ENCODE measurements around the gene COA8.

COA8 gene

DNA sequence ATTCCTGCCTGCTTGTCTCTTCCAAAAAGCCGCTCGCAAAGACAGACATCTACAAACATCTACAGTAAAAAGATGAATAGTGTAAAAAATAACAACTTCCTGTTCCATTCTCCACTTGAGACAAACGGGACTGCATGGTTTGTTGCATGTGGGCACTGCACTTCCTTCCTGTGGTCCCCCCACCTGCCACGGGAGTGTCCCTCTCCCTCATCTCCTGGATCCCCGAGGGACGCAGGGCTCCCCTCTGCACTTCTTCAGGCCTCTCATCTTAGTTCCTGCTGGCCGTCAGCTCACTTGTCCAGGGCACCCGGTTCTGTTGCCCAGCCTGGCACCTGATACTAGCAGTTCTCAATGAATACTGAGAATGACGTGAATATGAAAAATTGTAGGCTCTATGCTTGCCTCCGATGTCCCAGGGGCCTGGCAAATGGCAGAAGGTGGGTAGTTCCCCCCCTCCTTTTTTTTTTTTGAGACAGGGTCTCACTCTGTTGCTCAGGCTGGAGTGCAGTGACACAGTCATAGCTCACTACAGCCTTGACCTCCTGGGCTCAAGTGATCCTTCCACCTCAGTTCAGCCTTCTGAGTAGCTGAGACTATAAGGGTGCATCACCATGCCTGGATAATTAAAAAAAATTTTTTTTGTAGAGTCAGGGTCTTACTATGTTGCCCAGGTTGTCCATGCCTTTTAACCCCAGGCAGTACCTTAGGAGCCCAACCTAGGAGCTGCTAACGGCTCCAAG, 62.8 kb downstream of the COA8 start:
- DNase-seq = no peak

GRCh38 chr14:103626146-103626850, 63.5 kb downstream of the COA8 start:
- DNase-seq = no peak

- no peak for DNase-seq
Measured at GRCh38 chr14:103627073-103628025, 64.6 kb downstream of the COA8 start.

DNA sequence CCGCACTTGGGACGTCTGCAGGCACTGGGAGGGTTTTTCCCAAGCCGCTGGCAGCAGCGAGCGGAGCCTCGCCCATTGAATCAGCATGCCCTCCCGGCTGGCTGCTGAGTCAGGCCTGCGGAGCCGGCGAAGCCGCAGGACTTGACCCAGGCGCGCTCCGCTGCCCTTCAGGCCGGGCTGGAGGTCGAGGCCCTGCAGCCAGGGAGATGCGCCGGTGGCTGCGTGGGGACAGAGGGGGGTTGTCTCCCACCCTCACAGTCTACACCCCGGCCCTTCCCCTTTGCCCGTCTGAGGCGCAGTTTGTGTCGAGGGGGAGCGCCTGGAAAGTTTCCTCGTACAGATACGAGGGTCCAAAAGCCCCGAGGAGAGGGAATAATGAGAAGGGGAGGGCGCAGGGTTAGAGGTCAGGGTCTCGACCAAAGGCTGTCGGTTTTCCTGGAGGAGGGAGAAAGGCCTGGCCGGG, 65.5 kb downstream of the COA8 start:
- peak; percentile 79 to 82 for DNase-seq

- DNase-seq = peak; percentile 68 to 88
Measured at GRCh38 chr14:103628684-103629502, 66.1 kb downstream of the COA8 start, which contains the start of gene KLC1. Gene KLC1, plus strand, starts transcription at chr14:103629211. Its CDS starts 25,354 bp downstream, at chr14:103654565.

GRCh38 chr14:103629503-103630121, 66.9 kb downstream of the COA8 start:
- peak; percentile 53 to 58 for DNase-seq

GRCh38 chr14:103630364-103631108, 67.8 kb downstream of the COA8 start:
- no peak for DNase-seq

- no peak for DNase-seq
Measured at GRCh38 chr14:103633391-103633790, 70.6 kb downstream of the COA8 start.

DNA sequence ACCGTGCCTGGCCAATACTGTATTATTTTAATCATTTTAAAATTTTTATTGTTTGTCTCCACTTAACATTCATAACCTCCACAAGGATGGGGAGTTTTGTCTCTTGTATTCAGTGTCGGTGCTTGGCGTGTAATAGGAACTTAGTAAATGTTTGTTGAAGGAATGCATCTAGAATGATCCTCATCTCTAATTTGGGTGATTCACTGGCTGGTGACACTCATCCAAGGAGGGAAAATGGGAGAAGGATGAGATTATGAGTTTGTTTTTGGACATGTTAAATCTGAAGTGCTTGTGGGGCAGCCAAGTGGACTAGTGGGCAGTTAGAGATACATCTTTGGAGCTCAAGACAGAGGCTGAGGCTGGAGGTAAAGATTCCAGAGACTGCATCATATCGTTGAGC, 71.4 kb downstream of the COA8 start:
- DNase-seq = no peak

GRCh38 chr14:103638594-103638993, 75.8 kb downstream of the COA8 start:
- DNase-seq = no peak
